NCI-H187 treated with DMSO at 0.1 percent for 48 hours (cell line): ENCODE results near the gene ADAM11.

Source experiments
- DNase-seq: peaks from one replicate; lab custom pipeline; 2025; lab: John Stamatoyannopoulos, UW

Gene ADAM11

GRCh38 chr17:44775136-44775837, 16.5 kb downstream of the ADAM11 start:
- peak; percentile 93 for DNase-seq

GRCh38 chr17:44775838-44776621, 17.2 kb downstream of the ADAM11 start:
- DNase-seq = no peak

DNA sequence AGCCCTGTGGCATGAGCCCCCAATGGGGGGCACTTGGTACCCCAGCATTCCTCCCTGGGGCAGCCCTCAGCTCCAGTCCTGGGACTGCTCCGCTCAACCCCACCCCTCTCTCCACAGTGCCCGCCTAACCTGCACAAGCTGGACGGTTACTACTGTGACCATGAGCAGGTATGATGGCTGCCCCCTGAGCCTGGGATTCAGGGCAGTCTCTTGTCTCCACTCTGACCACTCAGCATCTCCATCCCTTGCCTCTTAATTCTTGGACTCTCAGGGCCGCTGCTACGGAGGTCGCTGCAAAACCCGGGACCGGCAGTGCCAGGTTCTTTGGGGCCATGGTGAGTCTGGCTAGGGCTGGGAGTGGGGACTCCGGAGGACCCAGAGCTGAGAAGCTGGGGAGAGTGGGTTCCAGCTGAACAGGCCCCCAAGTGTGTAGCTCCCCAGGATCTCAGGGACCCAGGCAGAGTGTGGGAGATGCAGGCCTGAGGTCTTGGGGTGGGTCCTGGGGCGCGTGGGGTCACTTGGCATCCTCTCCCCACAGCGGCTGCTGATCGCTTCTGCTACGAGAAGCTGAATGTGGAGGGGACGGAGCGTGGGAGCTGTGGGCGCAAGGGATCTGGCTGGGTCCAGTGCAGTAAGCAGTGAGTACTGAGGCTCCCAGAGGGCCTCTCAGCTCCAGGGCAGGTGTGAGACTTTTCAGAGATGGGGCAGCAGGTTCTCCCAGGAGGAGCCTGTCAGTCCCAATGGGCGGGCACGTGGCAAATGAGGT, 18.0 kb downstream of the ADAM11 start:
- DNase-seq = no peak

GRCh38 chr17:44777394-44778348, 18.9 kb downstream of the ADAM11 start:
- DNase-seq = no peak

DNA sequence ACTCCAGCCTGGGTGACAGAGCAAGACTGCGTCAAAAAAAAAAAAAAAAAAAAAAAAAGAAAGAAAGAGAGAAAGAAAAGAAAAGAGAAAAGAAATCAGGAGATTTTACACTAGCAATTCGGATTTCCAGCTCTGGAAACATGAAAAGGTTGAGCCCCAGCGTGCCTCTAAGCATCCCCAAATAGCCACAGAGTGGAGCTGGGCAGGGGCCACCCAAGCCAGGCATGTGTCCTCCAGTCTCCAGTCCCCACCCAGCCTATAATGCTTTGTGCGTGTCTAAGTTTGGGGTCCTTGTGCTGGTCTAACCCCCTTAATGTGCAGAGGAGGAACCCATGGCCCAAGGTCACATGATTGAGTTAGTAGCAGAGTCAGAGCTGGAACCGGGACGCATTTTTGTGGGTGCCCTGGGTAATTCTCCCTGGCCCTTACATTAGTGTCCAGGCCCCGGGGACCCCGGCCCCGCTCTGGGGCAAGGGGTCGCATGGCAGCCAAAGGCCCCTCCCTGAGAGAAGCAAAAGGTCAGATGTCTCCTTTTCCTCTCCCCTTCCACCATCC, 19.9 kb downstream of the ADAM11 start:
- no peak for DNase-seq

- peak; percentile 32 for DNase-seq
Measured at GRCh38 chr17:44779211-44780025, 20.6 kb downstream of the ADAM11 start.

DNA sequence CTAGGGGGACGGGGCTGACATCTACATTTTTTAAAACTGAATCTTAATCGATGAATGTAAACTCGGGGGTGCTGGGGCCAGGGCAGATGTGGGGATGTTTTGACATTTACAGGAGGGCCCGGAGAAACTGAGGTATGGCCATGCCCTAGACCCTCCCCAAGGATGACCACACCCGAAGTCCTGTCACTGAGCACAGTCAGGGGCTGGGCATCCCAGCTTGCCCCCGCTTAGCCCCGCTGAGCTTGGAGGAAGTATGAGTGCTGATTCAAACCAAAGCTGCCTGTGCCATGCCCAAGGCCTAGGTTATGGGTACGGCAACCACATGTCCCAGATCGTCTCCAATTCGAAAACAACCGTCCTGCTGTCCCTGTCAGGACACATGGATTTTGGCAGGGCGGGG, 21.4 kb downstream of the ADAM11 start:
- no peak for DNase-seq

DNA sequence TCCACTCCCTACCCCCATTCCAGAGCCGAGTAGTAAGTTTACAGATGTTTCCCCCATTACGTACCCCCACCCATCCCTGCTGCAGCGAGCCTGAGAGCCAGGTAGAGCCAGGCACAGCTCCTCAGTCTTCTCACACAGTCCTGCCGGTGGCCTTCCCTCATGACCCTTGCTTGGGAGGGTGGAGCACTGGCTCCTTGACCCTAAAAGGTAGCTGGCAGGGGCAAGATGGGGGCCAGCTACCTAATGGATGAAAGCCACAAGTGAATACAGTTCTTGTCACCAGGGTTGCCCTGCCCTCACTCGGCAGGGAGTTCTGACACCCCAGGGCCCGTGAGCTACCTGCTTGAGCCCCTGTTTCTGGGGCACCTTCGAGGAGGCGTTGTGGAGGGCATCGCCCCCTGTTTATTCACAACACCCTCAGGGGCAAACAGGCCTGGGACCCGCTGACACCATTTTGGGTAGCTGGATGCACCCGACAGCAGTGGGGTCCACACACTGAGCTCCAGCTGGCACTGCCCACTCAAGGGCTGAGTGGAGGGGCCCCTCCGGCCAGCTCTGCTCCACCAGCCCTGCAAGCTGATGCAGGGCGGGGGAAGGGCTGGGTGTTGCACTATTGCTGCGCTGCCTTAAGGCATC, 22.2 kb downstream of the ADAM11 start:
- no peak for DNase-seq

- DNase-seq = no peak
Measured at GRCh38 chr17:44781551-44782325, 22.9 kb downstream of the ADAM11 start.

GRCh38 chr17:44782326-44782850, 23.6 kb downstream of the ADAM11 start:
- no peak for DNase-seq

DNA sequence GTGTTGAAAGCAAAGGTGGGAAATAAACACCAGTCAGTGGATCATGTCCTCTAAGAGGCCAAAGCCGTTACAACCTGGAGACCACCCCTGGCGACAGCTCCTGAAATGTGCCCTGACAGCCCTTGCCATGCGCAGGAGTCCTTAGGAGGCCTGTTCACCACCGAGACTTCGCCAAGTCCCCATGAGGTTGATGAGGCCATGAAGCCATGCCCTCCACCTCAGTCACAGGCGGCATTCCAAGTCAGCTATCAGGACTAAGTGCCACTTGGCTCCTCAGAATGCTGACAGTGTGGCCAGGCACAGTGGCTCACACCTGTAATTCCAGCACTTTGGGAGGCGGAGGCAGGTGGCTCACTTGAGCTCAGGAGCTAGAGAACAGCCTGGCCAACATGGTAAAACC, 27.1 kb downstream of the ADAM11 start:
- DNase-seq = no peak

- no peak for DNase-seq
Measured at GRCh38 chr17:44786551-44787081, 27.8 kb downstream of the ADAM11 start.

DNA sequence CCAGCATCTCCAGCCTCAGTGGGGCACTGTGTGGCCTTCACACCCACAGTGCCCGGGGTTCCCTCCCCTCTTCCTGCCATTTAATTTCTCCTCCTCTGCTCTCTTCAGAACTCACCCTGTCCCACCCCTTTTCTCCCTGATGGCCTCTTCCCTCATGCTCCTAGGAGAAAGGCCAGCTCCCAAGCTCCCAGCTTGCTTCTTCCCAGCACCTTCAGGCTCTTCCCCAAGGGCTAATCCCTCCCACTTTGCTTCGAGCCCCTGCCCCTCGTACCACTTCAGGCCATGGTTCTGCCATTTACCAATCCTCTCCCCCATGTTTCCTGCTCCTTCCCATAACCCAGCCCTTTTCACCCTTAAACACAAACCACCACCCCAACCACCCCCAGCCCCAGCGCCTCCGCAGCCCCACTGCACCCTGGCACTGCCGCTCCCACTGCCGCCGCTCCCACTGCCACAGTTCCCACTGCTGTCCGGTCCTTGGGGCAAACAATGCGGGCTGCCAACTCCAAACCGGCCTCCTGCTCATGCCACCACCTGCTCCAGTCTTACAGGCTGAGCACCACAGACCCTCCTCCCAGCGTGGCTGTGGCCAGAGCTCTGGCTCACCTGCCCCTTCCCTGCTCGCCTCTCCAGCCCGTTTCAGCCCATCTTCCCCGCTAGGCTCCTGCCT, 28.6 kb downstream of the ADAM11 start:
- DNase-seq = no peak

- DNase-seq = no peak
Measured at GRCh38 chr17:44788139-44788538, 29.4 kb downstream of the ADAM11 start.

GRCh38 chr17:44792276-44792675, 33.5 kb downstream of the ADAM11 start:
- DNase-seq = no peak

DNA sequence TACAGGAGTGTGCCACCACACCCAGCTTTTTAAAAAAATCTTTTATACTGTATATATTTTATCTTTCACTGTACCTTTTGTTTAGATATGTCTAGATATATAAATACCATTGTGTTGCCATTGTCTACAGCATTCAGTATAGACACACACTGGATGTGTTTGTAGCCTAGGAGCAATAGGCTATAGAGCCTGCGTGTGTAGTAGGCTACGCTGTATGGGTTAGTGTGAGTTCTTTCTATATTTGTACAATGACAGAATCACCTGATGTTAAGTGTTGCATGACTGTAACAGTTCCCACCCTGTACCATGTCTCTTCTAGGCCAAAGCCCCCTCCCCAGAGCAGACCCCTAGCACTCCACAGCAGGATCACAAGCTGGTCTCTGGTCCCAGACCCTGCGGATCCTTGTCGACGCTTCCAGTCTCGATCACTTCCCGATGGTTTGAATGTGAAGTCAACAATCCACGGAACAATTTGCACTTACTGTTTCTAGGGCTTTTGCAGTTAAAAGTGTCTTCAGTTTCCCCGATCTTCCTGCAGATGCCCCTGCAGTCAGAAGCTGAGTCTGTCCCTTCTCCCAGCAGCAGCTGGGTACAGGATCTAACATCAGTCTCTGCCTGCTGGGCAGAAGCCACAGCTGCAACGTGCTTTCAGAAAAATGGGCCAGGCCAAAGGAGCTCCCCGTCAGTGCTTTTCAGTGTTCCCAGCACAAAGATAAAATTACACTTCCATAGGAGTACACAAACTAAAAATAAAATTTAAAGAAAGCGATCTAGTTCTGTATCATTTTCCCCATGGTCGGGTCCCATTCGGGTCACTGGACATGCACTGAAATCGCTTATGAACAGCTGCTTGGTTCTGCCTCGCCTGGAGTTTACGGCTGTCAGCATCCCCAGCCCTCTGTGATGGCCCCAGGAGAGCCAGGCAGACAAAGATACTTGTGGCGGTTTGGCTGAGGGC, 35.4 kb downstream of the ADAM11 start:
- DNase-seq = no peak

DNA sequence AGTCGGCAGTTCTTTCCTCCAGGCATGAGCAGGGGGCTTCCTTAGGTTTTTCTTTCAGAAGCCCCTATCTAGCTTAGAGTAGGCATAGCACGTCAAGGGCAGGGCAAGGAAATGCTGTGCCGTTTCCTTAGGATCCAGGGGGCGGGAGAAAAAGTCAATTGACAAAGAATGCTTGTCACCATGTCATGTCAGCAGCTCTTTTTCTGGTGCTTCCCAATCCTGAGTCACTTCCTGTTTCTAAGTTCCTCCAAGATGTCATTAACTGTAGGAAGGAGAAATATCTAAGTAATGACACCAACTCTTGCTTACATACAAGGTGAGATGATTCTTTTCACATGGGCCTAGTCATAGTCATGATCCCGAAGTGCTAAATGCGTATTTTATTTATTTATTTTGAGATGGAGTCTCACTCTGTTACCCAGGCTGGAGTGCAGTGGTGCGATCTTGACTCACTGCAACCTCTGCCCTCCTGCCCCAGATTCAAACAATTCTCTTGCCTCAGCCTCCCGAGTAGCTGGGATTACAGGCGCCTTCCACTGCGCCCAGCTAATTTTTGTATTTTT, 36.1 kb downstream of the ADAM11 start:
- DNase-seq = no peak
